HepG2 (cell line): ENCODE data around the gene CNGA2.

Experiments used
- CBX1 ChIP-seq: IDR thresholded peaks from one replicate; pipeline ENCODE4 v1.6.1; 2016; ENCODE audit warnings: antibody characterized with exemption, low read depth
- JUN ChIP-seq: sonication (generic); formaldehyde crosslinking; IDR thresholded peaks from 2 replicates; pipeline ENCODE4 v1.4.0; 2020; ENCODE audit warnings: mild to moderate bottlenecking, missing genetic modification reagents
- NFKBIZ ChIP-seq: IDR thresholded peaks from 2 replicates; pipeline ENCODE4 v1.6.1; 2018; ENCODE audit warnings: missing genetic modification reagents, missing compliant biosample characterization
- POLR2A ChIP-seq, 2 experiments: IDR thresholded peaks; 2 replicates each; pipeline ENCODE4 v1.6.1; 2011; ENCODE audit warnings: low read depth in 2 of 2, low read length in 2 of 2, mild to moderate bottlenecking in 1 of 2, moderate library complexity in 1 of 2; ENCODE audit not compliant: insufficient read depth in 1 of 2
- ZNF160 ChIP-seq: sonication (generic); formaldehyde crosslinking; IDR thresholded peaks from 2 replicates; pipeline ENCODE4 v1.8.0; 2022; ENCODE audit warnings: mild to moderate bottlenecking, inconsistent platforms, missing genetic modification reagents
- ZNF781 ChIP-seq: sonication (generic); formaldehyde crosslinking; IDR thresholded peaks from 2 replicates; pipeline ENCODE4 v1.5.1; 2020; ENCODE audit warnings: borderline replicate concordance, mild to moderate bottlenecking, missing genetic modification reagents; ENCODE audit errors: not compliant biosample characterization
- TF ChIP-seq, protein P1 (sequence below): sonication (generic); formaldehyde crosslinking; IDR thresholded peaks from 2 replicates; pipeline ENCODE4 v1.4.0; 2020; ENCODE audit warnings: low read depth, missing genetic modification reagents

DNA sequence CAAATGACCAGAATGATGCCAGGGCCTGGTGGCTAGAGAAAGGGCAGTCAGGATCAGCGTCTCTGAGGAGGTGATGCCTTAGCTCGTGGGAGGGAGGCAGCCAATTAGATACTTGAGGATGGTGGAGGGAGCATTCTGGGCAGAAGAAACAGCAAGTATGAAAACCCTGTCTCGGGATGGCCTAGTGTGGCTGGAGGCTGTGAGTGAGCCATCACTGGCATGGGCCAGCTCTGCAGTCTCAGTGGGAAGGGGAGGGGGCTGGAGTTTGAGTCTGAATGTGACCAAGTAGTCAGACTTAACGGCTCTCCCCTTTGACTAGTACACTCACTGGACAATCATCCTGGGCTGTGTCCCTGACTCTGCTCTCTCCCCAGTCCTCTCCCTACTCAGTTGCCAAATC lies 7.1 kb downstream of the CNGA2 start:
- TF ChIP-seq ZNF160 (CRISPR knock-in tag) (no peak), JUN (CRISPR knock-in tag) (no peak), POLR2A (IDR thresholded peaks at IDR 0.05; ENCODE audit: insufficient read depth in 1 of 2, low read depth in 2 of 2, low read length in 2 of 2) (no peak), CBX1 (no peak), NFKBIZ (CRISPR knock-in tag) (no peak), ZNF781 (no peak)
- TF ChIP-seq, protein P1, sequence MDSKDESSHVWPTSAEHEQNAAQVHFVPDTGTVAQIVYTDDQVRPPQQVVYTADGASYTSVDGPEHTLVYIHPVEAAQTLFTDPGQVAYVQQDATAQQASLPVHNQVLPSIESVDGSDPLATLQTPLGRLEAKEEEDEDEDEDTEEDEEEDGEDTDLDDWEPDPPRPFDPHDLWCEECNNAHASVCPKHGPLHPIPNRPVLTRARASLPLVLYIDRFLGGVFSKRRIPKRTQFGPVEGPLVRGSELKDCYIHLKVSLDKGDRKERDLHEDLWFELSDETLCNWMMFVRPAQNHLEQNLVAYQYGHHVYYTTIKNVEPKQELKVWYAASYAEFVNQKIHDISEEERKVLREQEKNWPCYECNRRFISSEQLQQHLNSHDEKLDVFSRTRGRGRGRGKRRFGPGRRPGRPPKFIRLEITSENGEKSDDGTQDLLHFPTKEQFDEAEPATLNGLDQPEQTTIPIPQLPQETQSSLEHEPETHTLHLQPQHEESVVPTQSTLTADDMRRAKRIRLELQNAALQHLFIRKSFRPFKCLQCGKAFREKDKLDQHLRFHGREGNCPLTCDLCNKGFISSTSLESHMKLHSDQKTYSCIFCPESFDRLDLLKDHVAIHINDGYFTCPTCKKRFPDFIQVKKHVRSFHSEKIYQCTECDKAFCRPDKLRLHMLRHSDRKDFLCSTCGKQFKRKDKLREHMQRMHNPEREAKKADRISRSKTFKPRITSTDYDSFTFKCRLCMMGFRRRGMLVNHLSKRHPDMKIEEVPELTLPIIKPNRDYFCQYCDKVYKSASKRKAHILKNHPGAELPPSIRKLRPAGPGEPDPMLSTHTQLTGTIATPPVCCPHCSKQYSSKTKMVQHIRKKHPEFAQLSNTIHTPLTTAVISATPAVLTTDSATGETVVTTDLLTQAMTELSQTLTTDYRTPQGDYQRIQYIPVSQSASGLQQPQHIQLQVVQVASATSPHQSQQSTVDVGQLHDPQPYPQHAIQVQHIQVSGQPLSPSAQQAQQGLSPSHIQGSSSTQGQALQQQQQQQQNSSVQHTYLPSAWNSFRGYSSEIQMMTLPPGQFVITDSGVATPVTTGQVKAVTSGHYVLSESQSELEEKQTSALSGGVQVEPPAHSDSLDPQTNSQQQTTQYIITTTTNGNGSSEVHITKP (CRISPR knock-in tag): no peak
